ENCODE data around the gene ABTB2. TPM values are rescaled to one million over a fixed set of nuclear protein-coding genes. Genes with fewer than 3 reads are reported as not detected.

ABTB2 gene
- total and polyA plus RNA-seq, 9 of the 15 experiments (the other 6 are each of a cell fraction or from before 2014, with no cell fraction given), result 0.03 to 0.18 (median 0.12) TPM; not detected in 2

GRCh38 chr11:34105957-34106504 is 251.8 kb downstream of the ABTB2 start (continued):
- TF ChIP-seq TCF15 (CRISPR knock-in tag; IDR thresholded peaks at IDR 0.05) (no peak), LEF1 (IDR thresholded peaks at IDR 0.05) (no peak), JUN (IDR thresholded peaks at IDR 0.05; ENCODE audit: borderline replicate concordance, low read depth, low read length) (no peak), JUN (CRISPR knock-in tag; IDR thresholded peaks at IDR 0.05; ENCODE audit: borderline replicate concordance) (no peak), SREBF2 (CRISPR knock-in tag; IDR thresholded peaks at IDR 0.05) (no peak), PML (IDR thresholded peaks at IDR 0.05; ENCODE audit: low read length) (no peak), SAFB (IDR thresholded peaks at IDR 0.05; ENCODE audit: borderline replicate concordance, low read depth, low read length) (no peak), FIP1L1 (IDR thresholded peaks at IDR 0.05; ENCODE audit: low read depth, low read length, poor library complexity, severe bottlenecking) (peak; percentile 17), ZNF232 (CRISPR knock-in tag; IDR thresholded peaks at IDR 0.05) (no peak), GTF3C2 (IDR thresholded peaks at IDR 0.05; ENCODE audit: borderline replicate concordance, extremely low read depth, insufficient read length) (no peak), NBN (IDR thresholded peaks at IDR 0.05; ENCODE audit: low read depth) (no peak), BRF2 (IDR thresholded peaks at IDR 0.05; ENCODE audit: borderline replicate concordance, insufficient read depth, insufficient read length) (no peak), CHD1 (IDR thresholded peaks at IDR 0.05; ENCODE audit: low read length) (peak; percentile 51), ZNF224 (CRISPR knock-in tag; IDR thresholded peaks at IDR 0.05) (no peak), NCOA4 (IDR thresholded peaks at IDR 0.05; ENCODE audit: partially characterized antibody) (no peak), SMARCA4 (IDR thresholded peaks at IDR 0.05) (no peak), RAD51 (IDR thresholded peaks at IDR 0.05; ENCODE audit: borderline replicate concordance, low read depth) (no peak), KAT8 (IDR thresholded peaks at IDR 0.05; ENCODE audit: low read depth) (0 out of 2 replicates have a peak, but pooled peaks have one; percentile 10), ZNF778 (CRISPR knock-in tag; IDR thresholded peaks at IDR 0.05) (no peak), SUPT5H (IDR thresholded peaks at IDR 0.05) (no peak), HNRNPK (IDR thresholded peaks at IDR 0.05; ENCODE audit: low read depth, low read length, poor library complexity, severe bottlenecking) (no peak), ZBTB1 (CRISPR knock-in tag; IDR thresholded peaks at IDR 0.05; ENCODE audit: borderline replicate concordance, low read depth) (no peak), ZFP1 (CRISPR knock-in tag; IDR thresholded peaks at IDR 0.05) (no peak), NR0B1 (IDR thresholded peaks at IDR 0.05; ENCODE audit: partially characterized antibody) (no peak), MCM7 (IDR thresholded peaks at IDR 0.05) (no peak), ARID2 (IDR thresholded peaks at IDR 0.05) (no peak), ZC3H8 (IDR thresholded peaks at IDR 0.05) (no peak)

All from K562 (cell line).